SK-N-DZ (cell line): ENCODE measurements around the gene PTGES2.
"Not testable (repeated sequence)": the region's sequence is repeated elsewhere in the genome, so short reads cannot be mapped to it uniquely, and the experiment has no call there.

Experiments used
- DNase-seq: peaks from one replicate; pipeline ENCODE4 v3.0.0-alpha.2; 2015; ENCODE audit warnings: low spot score

Gene PTGES2

DNA sequence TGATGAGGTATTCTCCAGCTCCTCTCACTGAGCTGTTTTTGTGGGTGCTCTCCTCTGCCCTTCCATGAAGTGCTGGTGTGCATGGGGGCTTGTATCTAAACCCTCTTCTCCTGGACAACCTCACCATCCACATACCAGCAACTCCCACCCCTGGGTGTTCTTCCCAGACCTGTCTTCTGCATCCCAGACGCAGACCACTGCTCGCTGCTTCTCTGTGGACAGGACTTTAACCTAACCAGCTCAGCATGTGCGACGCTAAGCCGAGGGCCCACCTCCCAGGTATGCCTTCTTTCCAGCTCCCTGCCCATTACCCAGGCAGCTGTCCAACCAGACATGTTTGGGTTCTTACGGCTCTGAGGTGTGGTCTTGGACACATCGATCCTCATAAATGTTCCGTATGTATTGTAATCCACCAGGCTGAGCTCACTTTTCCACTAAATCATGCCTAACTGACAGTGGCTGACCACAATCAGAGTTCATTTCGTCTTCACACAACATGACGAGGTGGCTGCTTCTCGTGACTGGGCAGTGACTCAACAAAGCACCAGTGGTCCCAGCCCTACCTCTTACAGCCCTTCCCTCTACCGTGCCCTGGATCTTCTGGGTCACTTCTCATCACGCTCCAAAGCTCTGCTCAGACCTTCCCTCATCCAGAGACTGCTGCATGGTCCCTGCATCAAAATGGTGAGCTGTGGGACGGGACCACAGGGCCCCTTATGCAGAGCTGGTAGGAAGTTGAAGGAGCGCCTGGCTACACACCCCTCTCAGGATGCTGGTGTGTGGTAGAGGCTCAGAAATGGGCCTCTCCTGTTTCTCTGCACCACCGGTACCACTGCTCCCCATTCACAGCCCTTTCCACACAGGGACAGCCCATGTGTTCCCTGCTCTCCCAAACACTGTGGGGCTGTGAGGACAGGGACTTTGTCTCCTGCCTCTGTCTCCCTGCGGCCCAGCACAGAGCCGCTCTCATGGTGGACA lies 9.6 kb upstream of the PTGES2 start:
- DNase-seq, result no peak

DNA sequence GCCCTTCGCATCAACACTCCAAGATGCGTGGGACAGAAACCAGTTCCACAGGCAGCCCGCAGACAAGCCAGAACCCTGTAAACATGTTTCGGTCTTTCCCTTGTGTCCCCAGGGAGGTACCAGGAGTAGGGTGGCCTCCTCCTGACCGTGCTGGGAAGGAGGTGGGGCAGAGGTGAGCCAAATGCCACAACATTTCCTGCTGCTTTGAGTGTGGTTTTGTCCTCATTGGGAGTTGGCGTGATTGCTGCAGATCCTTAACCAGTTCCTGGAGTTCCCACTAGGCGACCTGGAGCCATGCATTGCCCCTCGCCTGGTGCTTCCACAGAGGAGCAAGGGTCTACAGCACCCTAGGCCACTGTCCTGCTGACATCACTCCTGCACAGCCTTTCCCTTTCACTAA lies 8.0 kb upstream of the PTGES2 start:
- not testable (repeated sequence) for DNase-seq

DNA sequence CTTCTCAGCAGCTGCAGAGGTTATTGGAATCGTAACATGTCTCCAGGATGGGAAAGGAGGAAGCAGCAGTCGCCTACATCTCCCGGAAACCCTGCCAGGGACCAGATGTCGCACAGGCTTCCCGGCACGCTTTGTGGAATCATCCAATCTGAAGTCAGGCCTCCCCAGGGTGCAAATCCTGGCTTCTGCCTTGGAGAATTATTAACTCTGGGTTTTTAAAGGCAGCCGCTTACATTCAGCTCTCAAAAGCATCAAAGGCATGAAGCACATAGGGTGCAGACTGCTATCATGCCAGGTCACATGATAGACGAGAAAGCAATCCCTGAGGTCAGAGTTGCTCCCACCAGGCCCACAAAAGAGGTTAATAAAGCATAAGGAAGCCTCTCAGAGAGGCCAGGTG lies 4.6 kb upstream of the PTGES2 start:
- DNase-seq, result not testable (repeated sequence)

DNA sequence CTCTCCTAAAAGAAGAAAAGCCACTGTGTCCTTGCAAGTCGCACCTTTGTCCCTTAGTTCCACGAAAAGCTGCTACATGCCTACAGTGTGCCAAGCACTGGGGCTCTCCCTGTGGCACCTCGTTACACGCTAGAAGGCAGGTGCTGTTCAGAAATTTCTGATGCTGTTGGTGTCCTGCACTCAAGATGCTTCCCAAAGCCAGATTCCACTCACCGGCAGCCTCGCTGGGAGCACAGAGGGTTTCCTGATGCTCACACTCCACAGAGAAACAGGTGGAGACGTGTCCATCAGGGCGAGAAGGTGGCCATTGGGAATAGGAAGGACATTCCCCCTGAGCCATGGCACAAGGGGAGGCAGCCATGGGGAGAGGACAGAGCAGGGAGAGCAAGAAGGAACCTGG lies 3.8 kb upstream of the PTGES2 start:
- DNase-seq, result not testable (repeated sequence)

DNA sequence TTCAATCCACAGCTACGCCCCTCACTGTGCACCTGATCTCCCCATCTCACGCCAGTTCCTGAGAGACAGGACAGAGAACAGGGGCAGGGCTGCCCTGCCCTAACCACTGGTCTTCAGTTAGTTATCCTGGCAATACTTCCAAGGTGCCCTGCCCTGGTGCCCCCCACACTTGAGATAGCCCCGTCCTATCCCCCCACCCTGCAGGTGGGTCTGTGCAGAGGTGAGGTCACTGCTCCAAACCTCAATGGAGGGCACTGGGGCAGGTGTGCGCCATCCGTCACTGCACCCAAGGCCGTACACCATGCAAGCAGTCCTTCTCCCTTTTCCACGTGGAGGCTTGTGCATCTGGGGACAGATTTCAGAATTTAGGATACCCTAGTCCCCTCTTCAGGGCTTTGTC lies 3.1 kb upstream of the PTGES2 start:
- DNase-seq, result not testable (repeated sequence)

DNA sequence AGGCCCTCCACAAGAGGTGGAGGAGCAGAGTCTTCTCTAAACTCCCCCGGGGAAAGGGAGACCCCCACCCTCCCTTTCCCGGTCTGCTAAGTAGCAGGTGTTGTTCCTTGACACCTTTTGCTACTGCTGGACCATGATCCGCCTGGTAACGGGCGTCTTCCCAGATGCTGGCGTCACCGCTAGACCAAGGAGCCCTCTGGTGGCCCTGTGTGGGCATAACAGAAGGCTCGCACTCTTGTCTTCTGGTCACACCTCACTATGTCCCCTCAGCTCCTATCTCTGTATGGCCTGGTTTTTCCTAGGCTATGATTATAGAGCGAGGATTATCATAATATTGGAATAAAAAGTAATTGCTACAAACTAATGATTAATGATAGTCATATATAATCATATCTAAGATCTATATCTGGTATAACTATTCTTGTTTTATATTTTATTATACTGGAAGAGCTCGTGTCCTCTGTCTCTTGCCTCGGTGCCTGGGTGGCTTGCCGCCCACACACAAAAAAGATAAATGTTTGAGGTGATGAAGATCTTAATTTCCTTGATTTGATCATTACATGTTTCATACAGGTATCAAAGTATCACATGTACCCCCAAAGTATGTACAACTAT lies 2.6 kb upstream of the PTGES2 start:
- DNase-seq, result not testable (repeated sequence)

DNA sequence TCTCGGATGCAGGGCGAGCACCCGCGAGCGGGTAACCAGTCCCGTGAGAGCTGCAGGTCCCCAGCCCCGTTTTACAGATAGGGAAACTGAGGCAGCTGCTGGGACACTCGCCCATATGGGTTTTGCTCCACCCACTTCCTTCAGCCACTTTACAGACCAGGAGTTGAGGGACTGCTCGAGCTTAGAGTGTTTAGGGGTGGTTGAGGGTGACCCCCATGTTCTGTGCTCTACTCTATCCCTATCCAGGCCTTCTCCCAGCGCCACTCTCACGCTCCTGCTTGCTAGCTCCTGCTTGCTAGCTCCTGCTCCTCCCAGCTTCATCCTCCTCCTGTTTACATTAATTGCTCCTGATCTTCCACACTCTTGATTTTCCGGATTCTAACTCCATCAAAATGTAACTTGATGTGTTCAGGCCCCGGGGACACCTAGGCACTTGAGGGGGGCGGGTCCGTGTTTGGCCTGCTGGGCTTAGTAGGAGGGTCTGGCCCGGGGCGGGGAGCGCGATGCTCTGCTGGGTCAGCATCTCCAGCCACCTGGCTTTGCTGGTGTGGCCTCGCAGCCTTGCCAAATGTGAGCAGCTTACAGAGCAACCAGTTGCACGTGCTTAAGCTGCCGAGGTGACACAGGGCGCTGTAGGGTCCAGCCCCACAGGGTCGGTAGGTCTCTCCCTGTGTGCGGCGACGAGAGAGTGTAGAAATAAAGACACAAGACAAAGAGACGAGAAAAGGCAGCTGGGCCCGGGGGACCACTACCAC lies 1.5 kb upstream of the PTGES2 start:
- DNase-seq, result no peak

DNA sequence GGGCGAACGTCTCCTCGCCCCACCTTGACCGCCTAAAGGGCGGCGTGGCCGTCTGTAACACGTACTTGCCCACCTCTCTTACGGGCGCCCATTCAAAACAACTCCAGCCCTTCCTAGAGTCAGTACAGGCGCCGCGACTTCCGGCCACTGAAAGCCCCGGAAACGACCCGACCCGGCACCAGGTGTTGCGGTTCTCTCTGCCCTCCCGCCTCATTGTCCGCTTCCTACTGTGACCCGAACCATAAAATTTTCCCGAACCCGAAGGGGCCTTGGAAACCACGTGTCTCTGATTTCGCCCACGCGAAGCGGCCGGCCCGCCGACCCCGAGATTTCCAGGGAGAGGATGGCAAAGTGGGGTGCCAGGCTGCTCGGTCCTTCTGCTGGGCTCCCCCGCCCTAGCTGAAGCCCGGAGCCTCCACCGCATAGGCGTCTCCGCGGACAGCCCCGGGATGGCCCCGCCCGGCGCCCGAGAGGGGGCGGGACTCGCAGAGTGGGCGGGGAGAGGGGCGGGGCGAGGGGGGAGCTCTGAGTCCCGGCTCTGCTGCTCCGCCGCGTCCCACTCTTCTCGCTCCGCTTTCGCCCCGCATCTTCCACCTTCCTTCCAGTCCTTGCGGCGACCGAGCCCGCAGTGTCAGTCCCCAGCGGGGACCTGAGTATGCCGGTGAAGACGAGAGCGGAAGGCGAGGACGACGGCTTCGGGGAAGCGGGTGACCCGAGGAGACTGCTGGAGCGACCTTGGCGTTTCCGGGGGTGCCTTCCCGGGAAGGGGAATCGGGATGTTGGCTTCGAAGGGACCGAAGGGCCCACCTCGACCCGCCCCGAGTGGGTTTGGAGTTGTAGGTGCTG lies 684 bp upstream of the PTGES2 start:
- DNase-seq, result peak; percentile 96

DNA sequence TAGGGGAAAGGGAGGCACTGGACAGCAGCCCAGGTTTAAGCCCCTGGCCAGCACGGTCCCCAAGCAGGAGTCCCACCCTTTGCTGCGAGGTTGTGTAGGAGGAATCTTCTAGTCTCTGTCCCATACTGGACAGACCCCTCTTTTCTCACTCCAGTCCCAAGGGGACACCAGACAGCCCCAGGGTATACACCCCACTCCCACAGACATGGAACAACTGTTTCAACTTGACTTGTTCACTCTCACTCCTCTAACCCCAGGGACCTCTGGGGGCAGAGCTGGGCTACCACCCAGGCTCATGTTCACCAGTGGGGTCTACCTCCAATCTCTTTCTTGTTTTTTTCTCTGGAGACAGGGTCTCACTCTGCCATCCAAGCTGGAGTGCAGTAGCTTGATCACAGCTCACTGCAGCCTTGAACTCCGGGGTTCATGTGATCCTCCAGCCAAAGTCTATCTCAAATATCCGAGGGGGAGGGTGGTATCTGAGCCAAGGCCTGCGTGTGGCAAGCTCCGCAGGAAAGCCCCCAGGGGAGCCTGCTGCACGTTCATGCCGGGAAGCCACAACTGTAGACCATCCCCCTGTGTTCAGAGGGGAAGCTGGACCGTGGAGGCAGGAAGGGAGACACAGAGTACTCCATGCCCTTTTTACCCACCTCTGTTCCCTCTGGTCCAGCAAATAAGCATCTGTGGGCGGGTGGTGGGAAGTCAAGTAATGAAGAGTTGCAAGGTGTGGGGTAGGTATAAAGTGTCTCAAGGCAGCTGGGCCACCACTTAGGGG lies 1.8 kb downstream of the PTGES2 start:
- no peak for DNase-seq

DNA sequence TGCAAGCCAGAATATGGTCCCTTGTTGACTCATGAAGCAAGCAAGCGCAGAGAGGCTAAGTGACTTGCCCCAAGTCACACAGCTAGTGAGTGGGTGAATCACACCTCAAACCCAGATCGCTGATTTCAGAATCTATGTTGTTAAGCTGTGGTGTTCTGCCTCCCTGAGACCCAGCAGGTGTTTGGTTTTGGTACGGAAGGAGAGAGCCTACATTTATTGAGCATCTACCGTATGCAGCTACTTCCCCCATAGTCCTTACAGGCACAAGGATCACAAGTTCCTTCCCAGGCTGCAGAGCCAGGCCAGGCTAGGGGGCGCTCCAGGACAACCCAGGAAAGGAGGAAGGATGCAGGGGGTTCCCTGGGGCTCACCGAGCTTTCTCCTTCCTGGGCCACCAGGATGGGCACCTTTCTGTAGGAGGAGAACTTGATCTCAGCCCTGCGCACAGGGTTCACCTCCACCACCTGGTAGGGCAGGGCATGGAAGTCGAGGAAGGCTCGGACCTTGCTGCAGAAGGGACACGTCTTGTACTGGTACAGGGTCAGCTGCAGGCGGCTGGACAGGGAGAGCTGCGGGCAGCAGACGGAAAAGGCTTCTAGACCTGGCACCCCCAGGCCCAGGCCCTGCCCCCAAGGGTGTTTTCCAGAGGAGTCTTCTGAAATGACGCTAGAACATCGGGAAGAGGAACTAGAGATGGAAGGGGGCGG lies 2.5 kb downstream of the PTGES2 start:
- DNase-seq, result peak; percentile 53

DNA sequence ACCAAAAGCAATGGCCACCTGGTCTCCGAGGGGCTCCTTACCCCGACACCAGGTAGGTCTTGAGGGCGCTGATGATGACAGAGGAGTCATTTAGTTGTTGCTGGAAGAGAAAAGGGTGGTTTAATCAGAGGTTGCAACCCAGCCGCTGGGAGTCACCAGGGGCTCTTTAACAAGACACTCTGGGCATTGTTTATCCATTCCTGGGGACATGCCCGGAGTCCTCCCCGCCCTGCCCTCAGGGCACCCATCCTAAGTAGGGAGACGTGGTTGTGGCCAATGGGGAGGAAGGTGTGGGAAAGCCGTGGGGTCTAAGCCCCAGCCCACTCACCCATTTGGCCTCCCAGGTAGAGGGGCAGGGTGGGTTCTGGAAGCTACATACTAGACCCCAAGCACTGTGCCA lies 3.1 kb downstream of the PTGES2 start:
- no peak for DNase-seq

DNA sequence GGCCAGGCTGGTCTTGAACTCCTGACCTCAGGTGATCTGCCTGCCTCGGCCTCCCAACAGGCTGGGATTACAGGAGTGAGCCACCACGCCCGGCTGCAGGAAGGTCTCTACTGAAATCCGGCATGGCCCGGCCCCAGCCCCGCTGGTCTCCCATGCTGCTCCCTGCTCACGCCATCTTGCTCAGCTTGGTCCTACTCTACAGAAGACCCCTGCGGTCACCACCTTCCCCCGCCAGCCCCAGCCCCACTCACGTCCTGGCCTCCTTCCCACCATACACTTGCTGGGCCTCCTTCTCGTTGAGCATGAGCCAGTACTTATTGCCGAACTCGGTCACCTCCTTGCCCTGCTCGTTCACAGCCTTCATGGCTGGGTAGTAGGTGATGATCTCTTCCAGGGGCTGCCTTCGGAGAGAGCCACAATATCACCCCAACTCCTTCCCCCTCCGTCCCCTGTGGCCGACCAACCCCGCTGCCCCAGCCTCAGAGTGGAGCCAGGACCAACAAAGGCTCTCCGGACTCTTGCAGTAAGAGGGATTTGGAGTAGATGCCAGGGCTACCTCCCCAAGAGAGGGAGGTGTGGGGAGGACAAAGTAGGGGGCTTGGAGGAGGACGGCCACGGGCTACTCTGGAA lies 4.0 kb downstream of the PTGES2 start:
- DNase-seq, result no peak

DNA sequence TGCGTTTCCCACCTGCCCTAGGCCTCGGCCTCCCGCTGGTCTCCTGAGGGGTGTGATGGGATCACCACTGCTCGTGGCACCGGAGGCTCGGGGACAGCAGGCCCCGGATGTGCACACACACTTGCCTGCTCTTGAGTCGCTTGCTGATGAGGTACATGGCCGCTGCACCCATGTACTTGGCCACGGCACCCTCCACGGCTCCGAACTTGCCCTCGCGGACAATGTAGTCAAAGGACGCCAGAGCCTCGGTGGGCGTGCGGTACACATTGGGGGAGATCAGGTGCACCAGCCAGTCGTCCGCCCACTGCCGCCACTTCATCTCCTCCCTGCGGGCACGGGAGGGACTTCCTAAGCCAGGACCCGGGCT lies 4.7 kb downstream of the PTGES2 start:
- DNase-seq, result no peak

DNA sequence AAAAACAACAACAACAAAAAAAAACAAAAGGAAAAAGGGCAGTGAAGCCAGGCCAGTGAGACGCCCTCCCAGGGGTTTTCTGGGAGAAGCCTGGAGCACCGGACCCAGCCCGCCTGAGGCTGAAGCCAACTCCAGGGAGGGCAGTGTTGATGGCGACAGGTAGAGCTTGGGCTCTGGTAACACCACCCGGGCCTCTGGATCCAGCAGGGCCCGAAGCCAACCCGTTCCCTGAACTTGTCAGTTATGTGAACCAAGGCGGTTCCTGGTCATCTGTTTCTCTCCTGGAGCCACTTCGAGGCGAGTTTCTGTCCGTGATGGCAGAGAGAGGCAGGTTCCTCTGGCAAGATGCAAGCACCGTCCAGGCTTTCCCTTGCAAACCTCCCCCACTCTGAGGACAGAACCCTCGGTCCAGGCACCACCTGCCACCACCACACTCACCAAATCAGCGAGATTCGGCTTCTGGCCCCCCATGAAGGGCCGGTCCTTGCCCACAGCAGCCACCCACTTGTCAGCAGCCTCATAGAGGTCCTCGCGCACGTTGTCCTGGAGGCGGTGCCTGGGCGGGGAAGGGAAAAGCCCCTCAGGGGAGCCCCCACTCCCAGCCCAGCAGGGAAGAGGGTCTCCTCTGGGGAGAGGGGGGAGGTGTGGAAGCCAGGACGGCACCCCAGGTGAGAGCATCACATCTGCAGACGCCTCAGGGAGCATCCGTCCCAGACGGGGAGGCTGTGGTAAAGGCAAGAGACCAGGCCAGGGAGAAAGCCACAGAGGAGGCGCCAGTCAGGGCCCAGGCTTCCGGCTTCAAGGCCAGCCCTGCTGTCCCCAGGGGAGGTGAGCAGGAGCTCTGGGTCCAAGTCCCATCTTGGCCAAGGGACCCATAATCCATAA lies 5.4 kb downstream of the PTGES2 start:
- no peak for DNase-seq

DNA sequence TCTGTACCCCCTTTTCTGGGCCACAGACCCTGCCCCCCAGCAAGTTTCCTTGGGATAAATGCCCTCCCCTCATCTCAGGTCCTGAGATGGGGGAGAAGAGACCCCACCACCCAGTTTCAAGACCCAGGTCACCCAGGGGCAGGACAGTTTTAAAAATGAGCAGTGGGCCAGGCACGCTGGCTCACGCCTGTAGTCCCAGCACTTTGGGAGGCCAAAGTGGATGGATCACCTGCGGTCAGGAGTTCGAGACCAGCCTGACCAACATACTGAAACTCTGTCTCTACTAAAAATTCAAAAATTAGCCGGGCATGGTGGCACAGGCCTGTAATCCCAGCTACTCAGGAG lies 6.1 kb downstream of the PTGES2 start:
- DNase-seq, result no peak

DNA sequence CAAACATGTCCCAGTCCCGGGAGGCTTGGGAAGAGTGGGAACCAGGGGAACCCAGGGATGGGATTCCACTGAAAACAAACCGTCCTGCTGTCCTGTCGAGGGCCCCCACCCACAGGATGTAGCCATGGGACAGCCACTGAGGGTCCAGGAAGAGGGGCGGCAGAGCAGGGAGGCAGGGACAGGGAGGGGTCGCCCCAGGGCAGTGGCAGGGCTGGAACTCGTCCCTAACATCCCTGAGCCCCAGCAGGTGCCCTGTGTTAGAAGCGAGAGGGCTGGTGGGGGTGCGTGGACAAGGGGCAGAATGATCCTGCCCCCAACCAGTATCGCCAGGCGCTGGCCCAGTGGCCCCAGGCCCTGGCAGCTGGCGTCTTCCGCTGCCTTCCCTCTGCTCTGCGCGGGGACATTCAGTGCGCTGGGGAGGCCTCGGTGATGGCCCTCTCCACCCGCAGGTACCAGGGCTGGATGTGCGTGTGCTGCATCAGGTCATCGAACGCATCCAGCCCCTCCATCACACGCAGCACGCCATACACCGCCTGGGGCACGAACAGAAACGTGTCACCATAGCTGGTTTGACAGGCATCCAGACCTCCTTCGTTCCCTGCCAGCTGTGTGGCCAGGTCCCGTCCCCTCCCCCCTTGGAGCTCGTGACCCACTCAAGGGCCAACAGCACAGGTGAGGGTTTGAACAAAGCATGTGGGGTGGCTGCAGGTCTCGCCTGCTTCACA lies 6.6 kb downstream of the PTGES2 start:
- no peak for DNase-seq

DNA sequence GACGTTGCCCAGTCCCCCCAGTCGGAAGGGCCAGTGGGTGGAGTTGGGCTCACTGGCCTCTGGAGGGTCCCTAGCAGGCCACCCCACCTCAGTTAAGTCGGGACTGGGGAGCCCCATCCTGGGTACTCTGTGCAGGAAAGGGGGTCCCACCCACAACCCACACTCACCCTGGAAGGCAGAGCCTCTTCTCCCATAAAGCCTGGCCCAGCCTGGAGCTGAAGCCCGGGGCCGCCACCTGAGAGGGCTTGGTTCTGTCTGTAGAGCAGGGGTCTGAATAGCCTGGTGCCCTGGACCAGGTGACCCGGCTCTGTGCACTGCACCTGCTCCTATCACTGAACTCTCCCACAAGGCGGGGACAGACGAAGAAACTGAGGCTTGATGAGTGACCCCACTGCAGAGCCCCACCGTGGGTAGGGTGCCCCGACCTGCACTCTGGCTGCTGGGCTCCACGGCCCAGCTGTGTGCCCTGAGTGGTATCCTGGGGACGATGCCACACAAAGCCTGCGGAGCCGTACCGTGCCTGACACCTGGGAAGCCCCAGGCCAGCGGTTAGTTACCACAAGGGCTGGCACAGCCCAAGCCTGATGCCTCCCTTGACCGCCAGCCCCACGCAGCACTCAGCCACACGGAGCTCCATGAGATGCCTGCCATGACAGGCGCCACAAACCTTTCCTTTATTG lies 7.3 kb downstream of the PTGES2 start:
- DNase-seq, result no peak
